Heart left ventricle (tissue), 16 donors: ENCODE results near the gene IRS4. TPM values are rescaled to one million over a fixed set of nuclear protein-coding genes. Genes with fewer than 3 reads are reported as not detected.

ENCODE experiments used
- ATAC-seq, 4 donors: fragments of 200-7000 bp; cut with Tn5 transposase; one replicate each; pipeline ENCODE4 v1.9.1; 2020 to 2022; ENCODE audit warnings: moderate library complexity in 4 of 4, mild to moderate bottlenecking in 3 of 4, moderate number of reproducible peaks in 1 of 4
- DNase-seq, 5 donors: peaks; one replicate each; pipeline ENCODE4 v3.0.0-alpha.2; 2020
- H3K27ac ChIP-seq, 12 donors: fragments of 200-600 bp; sonication (generic) in 4 of 12; one replicate each; pipeline versions ENCODE4 v1.5.0 to v1.8.0; 2016 to 2022; ENCODE audit warnings: mild to moderate bottlenecking in 2 of 12
- H3K27me3 ChIP-seq, 9 donors: fragments of 200-600 bp; sonication (generic) in 2 of 9; one replicate each; pipeline versions ENCODE4 v1.5.1 to v1.8.0; 2016 to 2022; ENCODE audit warnings: mild to moderate bottlenecking in 3 of 9
- H3K36me3 ChIP-seq, 9 donors: fragments of 200-600 bp; sonication (generic) in 2 of 9; one replicate each; pipeline versions ENCODE4 v1.5.0 to v1.8.0; 2018 to 2022; ENCODE audit warnings: mild to moderate bottlenecking in 2 of 9
- H3K4me1 ChIP-seq, 12 donors: fragments of 200-600 bp; sonication (generic) in 4 of 12; one replicate each; pipeline versions ENCODE4 v1.5.0 to v1.8.0; 2016 to 2022; ENCODE audit warnings: mild to moderate bottlenecking in 3 of 12
- H3K4me3 ChIP-seq, 12 donors: fragments of 200-600 bp; sonication (generic) in 4 of 12; one replicate each; pipeline versions ENCODE4 v1.5.0 to v1.8.0; 2017 to 2022; ENCODE audit warnings: mild to moderate bottlenecking in 9 of 12, moderate library complexity in 4 of 12
- H3K9me3 ChIP-seq, 12 donors: fragments of 200-600 bp; sonication (generic) in 4 of 12; one replicate each; pipeline versions ENCODE4 v1.5.0 to v1.8.0; 2016 to 2022; ENCODE audit warnings: mild to moderate bottlenecking in 1 of 12
- POLR2A ChIP-seq, 2 donors: fragments of 450-650 bp; IDR thresholded peaks; one replicate each; pipeline ENCODE4 v1.6.1; 2017; ENCODE audit warnings: antibody characterized with exemption in 2 of 2, mild to moderate bottlenecking in 2 of 2, moderate library complexity in 2 of 2
- WGBS, 4 donors: extraction: QIAGEN DNeasy Blood & Tissue Kit in 2 of 4; methylation state at CpG; one replicate each; pipeline versions ENCODE4 v1.1.5 to v1.1.7; 2013 to 2018; 5-methylcytosine and 5-hydroxymethylcytosine counted together
- intact Hi-C, 10 donors: fragments of 100-400 bp; cut with DNase I; formaldehyde crosslinking; loops; one replicate each; pipeline versions ENCODE4 v1.11.1 to v1.14.2; 2022
- polyA plus RNA-seq, 2 donors: library from polyadenylated mRNA; stranded (reverse); fragments of 200-250 nt; gene quantifications; one replicate each; pipeline ENCODE4 v1.2.3, GENCODE V29; 2013
- total RNA-seq, 9 donors: library from RNA; depleted of rRNA in 2 of 9; stranded (reverse); fragments of >200 nt in 2 of 9; fragmentation: NEBNext Ultra II Directional in 3 of 9; extraction: Animal tissue kit (Norgen Biotek cat#: 25700) in 3 of 9; gene quantifications; one replicate each; pipeline versions ENCODE4 v1.1.0 to v1.2.4, GENCODE V29; 2016 to 2023
- TF ChIP-seq, protein P1 (sequence below), 12 donors: fragments of 200-600 bp; sonication (generic) in 4 of 12; IDR thresholded peaks; one replicate each; pipeline versions ENCODE4 v1.5.0 to v1.8.0; 2018 to 2022; ENCODE audit warnings: antibody characterized with exemption in 12 of 12, mild to moderate bottlenecking in 5 of 12
- donor health status: ischemic (EF 13 %, LVEDD 7.1; RV severe dilation, severe dysfunction).
- donor health status: healthy with polysubstance abuse.
- donor health status: DM: no; HTN: yes; CAD: no.
- donor health status: DM: no; HTN: no; CAD: no.
- donor health status: ischemic (EF 25% LVEDD 6.9; RV normal size, moderate dysfunction).
- donor health status: ischemic (EF 25% LVEDD 5.7; RV mildly dilated, moderate dysfunction).
- donor health status: healthy.
- donor health status: DM: yes; HTN: yes; CAD: no.
- donor health status: ischemic (EF 35%, LVEDD 5.7; RV mildly dilated, moderate dysfunction).
- donor health status: nonischemic (EF 11% LVEDD 7.7; RV severe dilation, severe dysfunction).
- donor health status: DM: yes; HTN: yes; CAD: no.
- donor health status: PGD.
- donor health status: ischemic (EF 29% LVEDD 5.4; RV normal size, mild dysfunction).
- donor health status: nonischemic (EF 23%, LVEDD 6.1; RV moderate dilation, normal function).

IRS4 gene
- total and polyA plus RNA-seq, 11 donors: 0.11 TPM; not detected in 10

DNA sequence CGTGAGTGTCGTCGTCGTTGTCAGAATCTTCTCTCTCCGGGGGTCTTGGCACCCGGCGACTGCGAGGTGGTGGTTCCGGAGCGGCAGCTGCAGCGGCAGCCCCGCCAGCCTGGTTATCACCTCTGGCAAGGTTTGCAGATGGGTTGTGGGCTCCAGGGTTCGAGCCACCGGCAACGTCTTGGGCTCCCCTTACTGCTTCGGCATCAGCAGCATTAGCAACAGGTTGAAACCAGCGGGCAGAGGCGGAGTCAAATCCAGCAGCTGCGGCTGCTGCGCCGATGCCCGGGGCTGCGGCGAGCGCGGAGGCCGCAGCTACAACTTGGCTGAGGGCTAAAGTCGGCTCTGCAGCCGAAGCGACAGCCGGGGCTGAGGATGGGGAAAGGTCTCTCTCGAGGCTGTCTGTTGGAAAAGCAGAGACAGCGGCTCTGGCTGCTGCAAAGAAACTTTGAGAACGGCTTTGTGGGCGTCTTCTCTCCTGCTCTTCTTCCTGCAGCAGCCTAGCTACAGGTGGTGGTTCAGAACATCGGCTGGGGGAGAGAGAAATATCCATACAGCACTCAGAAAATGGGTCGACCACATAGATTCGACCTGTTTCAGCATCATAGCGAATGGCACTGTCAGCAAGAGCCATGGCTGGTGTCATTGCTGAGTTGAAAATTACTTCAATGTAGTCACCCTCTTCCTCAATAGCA, 3.6 kb downstream of the IRS4 start:
- no peak overlapping the region for H3K4me3 ChIP-seq
- DNase-seq (peak in 2 of 5 donors; percentile 15 to 38), ATAC-seq (no peak)
- no peak overlapping the region for H3K27ac ChIP-seq
- intact Hi-C loops: no loop called here
- no peaks in the 10 kb centered on the region for H3K9me3 ChIP-seq
- TF ChIP-seq POLR2A (IDR thresholded peaks at IDR 0.05): no peak
- TF ChIP-seq, protein P1, sequence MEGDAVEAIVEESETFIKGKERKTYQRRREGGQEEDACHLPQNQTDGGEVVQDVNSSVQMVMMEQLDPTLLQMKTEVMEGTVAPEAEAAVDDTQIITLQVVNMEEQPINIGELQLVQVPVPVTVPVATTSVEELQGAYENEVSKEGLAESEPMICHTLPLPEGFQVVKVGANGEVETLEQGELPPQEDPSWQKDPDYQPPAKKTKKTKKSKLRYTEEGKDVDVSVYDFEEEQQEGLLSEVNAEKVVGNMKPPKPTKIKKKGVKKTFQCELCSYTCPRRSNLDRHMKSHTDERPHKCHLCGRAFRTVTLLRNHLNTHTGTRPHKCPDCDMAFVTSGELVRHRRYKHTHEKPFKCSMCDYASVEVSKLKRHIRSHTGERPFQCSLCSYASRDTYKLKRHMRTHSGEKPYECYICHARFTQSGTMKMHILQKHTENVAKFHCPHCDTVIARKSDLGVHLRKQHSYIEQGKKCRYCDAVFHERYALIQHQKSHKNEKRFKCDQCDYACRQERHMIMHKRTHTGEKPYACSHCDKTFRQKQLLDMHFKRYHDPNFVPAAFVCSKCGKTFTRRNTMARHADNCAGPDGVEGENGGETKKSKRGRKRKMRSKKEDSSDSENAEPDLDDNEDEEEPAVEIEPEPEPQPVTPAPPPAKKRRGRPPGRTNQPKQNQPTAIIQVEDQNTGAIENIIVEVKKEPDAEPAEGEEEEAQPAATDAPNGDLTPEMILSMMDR (IDR thresholded peaks at IDR 0.05): no peak
- peaks cover 0 to 92% (median 30%) of the 10 kb centered on the region in 9 donors for H3K27me3 ChIP-seq
- WGBS, 4 donors: 5 to 24% (median 13%) methylated on average over 27 to 39 of the region's 39 CpGs
- H3K36me3 ChIP-seq: no peaks in the 10 kb centered on the region
- peaks cover 0 to 13% (median 0%) of the 10 kb centered on the region in 12 donors for H3K4me1 ChIP-seq

DNA sequence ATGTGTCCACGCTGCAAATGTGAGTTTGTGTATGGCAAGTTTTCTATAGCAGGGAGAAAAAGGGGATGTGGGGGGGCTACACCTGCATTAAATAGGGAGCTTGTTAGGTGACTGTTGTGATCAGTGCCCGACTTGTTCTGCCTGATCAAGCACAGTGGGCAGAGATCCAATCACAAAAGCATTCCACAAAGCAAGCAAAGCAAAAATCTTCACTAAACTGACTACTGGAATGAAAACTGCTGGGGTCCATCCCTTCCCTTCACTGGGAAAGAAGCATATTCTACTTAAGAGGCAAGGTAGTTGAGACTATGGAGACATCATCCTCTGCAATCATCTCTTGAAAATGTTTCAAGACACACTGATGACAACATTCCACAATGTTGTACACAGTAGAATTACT, 5.2 kb downstream of the IRS4 start:
- 14 to 23% (median 18%) methylated on average over 2 of the region's 2 CpGs for WGBS, 4 donors
- TF ChIP-seq POLR2A (IDR thresholded peaks at IDR 0.05): no peak
- TF ChIP-seq, protein P1 (IDR thresholded peaks at IDR 0.05): no peak

DNA sequence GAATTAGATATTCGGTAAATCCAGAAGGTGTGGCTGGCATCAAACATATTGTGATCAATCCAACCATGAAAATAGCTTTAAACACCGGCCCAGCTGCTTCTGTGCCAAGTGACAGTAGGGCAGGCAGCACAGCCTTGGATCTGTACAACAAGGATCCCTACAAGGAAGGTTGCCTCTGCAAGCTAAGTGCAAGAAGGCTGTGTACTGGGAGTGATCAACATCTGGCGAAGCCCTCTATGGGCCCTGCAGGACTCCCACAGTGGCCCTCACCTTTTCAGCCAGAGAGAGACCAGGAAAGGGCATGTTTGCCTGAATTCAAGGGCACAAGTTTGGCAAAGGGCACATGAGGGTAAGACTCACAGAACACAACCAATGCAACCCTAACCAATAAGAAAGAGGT, 9.6 kb downstream of the IRS4 start:
- intact Hi-C loops: no loop called here
- TF ChIP-seq, protein P1 (IDR thresholded peaks at IDR 0.05): no peak
- no peak for TF ChIP-seq POLR2A (IDR thresholded peaks at IDR 0.05)

More for the DNA sequence above, 5.2 kb downstream of the IRS4 start:
- Histone ChIP-seq H3K9me3 (no peaks in the 10 kb centered on the region), H3K27me3 (peaks cover 0 to 81% (median 30%) of the 10 kb centered on the region in 9 donors), H3K4me3 (no peak overlapping the region), H3K27ac (no peak overlapping the region), H3K36me3 (no peaks in the 10 kb centered on the region), H3K4me1 (peaks cover 0 to 1% (median 0%) of the 10 kb centered on the region in 12 donors)
- no peak for DNase-seq
- ATAC-seq: no peak
- intact Hi-C loops: no loop called here

GRCh38 chrX:108722561-108722960, 13.8 kb downstream of the IRS4 start:
- Histone ChIP-seq H3K9me3 (no peaks in the 10 kb centered on the region), H3K4me3 (no peak overlapping the region), H3K27ac (no peak overlapping the region), H3K4me1 (no peaks in the 10 kb centered on the region), H3K27me3 (peaks cover 0 to 23% (median 0%) of the 10 kb centered on the region in 9 donors), H3K36me3 (no peaks in the 10 kb centered on the region)
- ATAC-seq (no peak), DNase-seq (no peak)
- intact Hi-C loops: no loop called here
- WGBS, 4 donors: 55 to 66% (median 58%) methylated on average over 2 of the region's 2 CpGs
- TF ChIP-seq, protein P1 (IDR thresholded peaks at IDR 0.05): no peak
- no peak for TF ChIP-seq POLR2A (IDR thresholded peaks at IDR 0.05)

More for the DNA sequence above, 9.6 kb downstream of the IRS4 start:
- no peak for ATAC-seq
- Histone ChIP-seq H3K27ac (no peak overlapping the region), H3K27me3 (peaks cover 0 to 59% (median 9%) of the 10 kb centered on the region in 9 donors), H3K4me3 (no peak overlapping the region), H3K9me3 (no peaks in the 10 kb centered on the region), H3K36me3 (no peaks in the 10 kb centered on the region), H3K4me1 (no peaks in the 10 kb centered on the region)
- DNase-seq: no peak
- 81 to 88% (median 81%) methylated on average over 3 of the region's 3 CpGs for WGBS, 4 donors
